Stimulated activated CD8-positive, alpha-beta memory T cell treated with anti-CD3 and anti-CD28 coated beads, Interleukin-4, amount 100 ng/mL, for 48 hours (primary cell): Measurements from ENCODE around the gene CES2.
A peak's percentile ranks its signal among the peaks of the same experiment; 100 is the strongest.
"Not testable (repeated sequence)": the region's sequence is repeated elsewhere in the genome, so short reads cannot be mapped to it uniquely, and the experiment has no call there.

Source experiments
- DNase-seq: peaks from one replicate; pipeline ENCODE4 v3.0.0-alpha.2; 2020

CES2 gene

GRCh38 chr16:66937725-66938337 is 2.5 kb downstream of the CES2 start:
- DNase-seq: no peak

GRCh38 chr16:66939366-66939765 is 4.0 kb downstream of the CES2 start:
- DNase-seq: no peak

- no peak for DNase-seq
Measured at GRCh38 chr16:66940236-66940635, 4.9 kb downstream of the CES2 start.

- DNase-seq: no peak
Measured at GRCh38 chr16:66942981-66943380, 7.7 kb downstream of the CES2 start.

- no peak for DNase-seq
Measured at GRCh38 chr16:66943426-66944053, 8.2 kb downstream of the CES2 start.

- no peak for DNase-seq
Measured at GRCh38 chr16:66944054-66944441, 8.7 kb downstream of the CES2 start.

GRCh38 chr16:66944971-66945370 is 9.7 kb downstream of the CES2 start:
- DNase-seq: not testable (repeated sequence)

GRCh38 chr16:66945939-66946338 is 10.6 kb downstream of the CES2 start:
- no peak for DNase-seq

GRCh38 chr16:66946541-66946940 is 11.2 kb downstream of the CES2 start:
- DNase-seq: no peak

GRCh38 chr16:66946974-66947301 is 11.6 kb downstream of the CES2 start:
- DNase-seq: no peak

GRCh38 chr16:66947302-66948065 is 12.2 kb downstream of the CES2 start:
- peak; percentile 94 for DNase-seq

GRCh38 chr16:66948134-66948836 is 13.0 kb downstream of the CES2 start:
- DNase-seq: no peak

- DNase-seq: no peak
Measured at GRCh38 chr16:66948837-66949225, 13.5 kb downstream of the CES2 start.

GRCh38 chr16:66949472-66949871 is 14.2 kb downstream of the CES2 start:
- no peak for DNase-seq

- no peak for DNase-seq
Measured at GRCh38 chr16:66950437-66950836, 15.1 kb downstream of the CES2 start.

- no peak for DNase-seq
Measured at GRCh38 chr16:66950971-66951790, 15.9 kb downstream of the CES2 start.

- no peak for DNase-seq
Measured at GRCh38 chr16:66952430-66953110, 17.3 kb downstream of the CES2 start.

GRCh38 chr16:66953462-66954096 is 18.3 kb downstream of the CES2 start:
- no peak for DNase-seq

- peak; percentile 87 for DNase-seq
Measured at GRCh38 chr16:66954097-66954659, 18.9 kb downstream of the CES2 start.

GRCh38 chr16:66955363-66956153 is 20.2 kb downstream of the CES2 start:
- not testable (repeated sequence) for DNase-seq

- DNase-seq: not testable (repeated sequence)
Measured at GRCh38 chr16:66956154-66956457, 20.8 kb downstream of the CES2 start.
